Trophoblast cell (in vitro differentiated cells and primary cell): ENCODE measurements around the gene COL13A1.

Source experiments
- DNase-seq, 2 donors: peaks; one replicate each; pipeline ENCODE4 v3.0.0-alpha.2; 2016
- H2AFZ ChIP-seq: 2 replicates; pipeline ENCODE4 v1.6.1; 2013; ENCODE audit warnings: low read length, moderate library complexity, mild to moderate bottlenecking; ENCODE audit not compliant: insufficient read depth, poor library complexity
- H2AK5ac ChIP-seq: 2 replicates; pipeline ENCODE4 v1.6.1; 2013; ENCODE audit warnings: mild to moderate bottlenecking, low read length
- H2BK120ac ChIP-seq: 2 replicates; pipeline ENCODE4 v1.6.1; 2013; ENCODE audit warnings: low read length, mild to moderate bottlenecking, moderate library complexity; ENCODE audit not compliant: insufficient read depth, poor library complexity
- H2BK12ac ChIP-seq: 2 replicates; pipeline ENCODE4 v1.6.1; 2013; ENCODE audit warnings: mild to moderate bottlenecking, low read length, moderate library complexity
- H2BK5ac ChIP-seq: 2 replicates; pipeline ENCODE4 v1.6.1; 2013; ENCODE audit warnings: low read length, low read depth, moderate library complexity, mild to moderate bottlenecking; ENCODE audit not compliant: poor library complexity
- H3K14ac ChIP-seq: 2 replicates; pipeline ENCODE4 v1.6.1; 2013; ENCODE audit warnings: mild to moderate bottlenecking, low read length
- H3K18ac ChIP-seq: 2 replicates; pipeline ENCODE4 v1.6.1; 2013; ENCODE audit warnings: mild to moderate bottlenecking, low read length
- H3K23ac ChIP-seq: 2 replicates; pipeline ENCODE4 v1.6.1; 2013; ENCODE audit warnings: low read length
- H3K27ac ChIP-seq: 2 replicates; pipeline ENCODE4 v1.5.1; 2013; ENCODE audit warnings: low read depth, mild to moderate bottlenecking, inconsistent platforms, low read length, moderate library complexity
- H3K27me3 ChIP-seq: 2 replicates; pipeline ENCODE4 v1.6.1; 2013; ENCODE audit warnings: inconsistent platforms, mild to moderate bottlenecking, low read length, moderate library complexity; ENCODE audit not compliant: insufficient read depth
- H3K36me3 ChIP-seq, 2 experiments: 1 replicate in 1 of 2; 2 replicates in 1 of 2; pipeline ENCODE4 v1.6.1; 2013; ENCODE audit warnings: low read length in 2 of 2, mild to moderate bottlenecking in 2 of 2, moderate library complexity in 1 of 2; ENCODE audit not compliant: insufficient read depth in 2 of 2, control insufficient read depth in 1 of 2
- H3K4ac ChIP-seq: 2 replicates; pipeline ENCODE4 v1.6.1; 2013; ENCODE audit warnings: low read depth, mild to moderate bottlenecking, low read length, moderate library complexity
- H3K4me1 ChIP-seq, 2 experiments: 1 replicate in 1 of 2; 2 replicates in 1 of 2; pipeline ENCODE4 v1.6.1; 2013; ENCODE audit warnings: low read length in 2 of 2, mild to moderate bottlenecking in 2 of 2, moderate library complexity in 1 of 2; ENCODE audit not compliant: insufficient read depth in 2 of 2, control insufficient read depth in 1 of 2
- H3K4me2 ChIP-seq: 2 replicates; pipeline ENCODE4 v1.6.1; 2013; ENCODE audit warnings: inconsistent platforms, mild to moderate bottlenecking, low read length, moderate library complexity
- H3K4me3 ChIP-seq: 2 replicates; pipeline ENCODE4 v1.5.1; 2013; ENCODE audit warnings: mild to moderate bottlenecking, low read depth, low read length, inconsistent platforms
- H3K79me1 ChIP-seq: one replicate; pipeline ENCODE4 v1.6.1; 2013; ENCODE audit warnings: low read length
- H3K79me2 ChIP-seq: 2 replicates; pipeline ENCODE4 v1.6.1; 2013; ENCODE audit warnings: low read length, mild to moderate bottlenecking; ENCODE audit not compliant: control insufficient read depth, insufficient read depth, poor library complexity
- H3K9ac ChIP-seq: 2 replicates; pipeline ENCODE4 v1.6.1; 2013; ENCODE audit warnings: mild to moderate bottlenecking, low read length
- H3K9me3 ChIP-seq: 2 replicates; pipeline ENCODE4 v1.6.1; 2013; ENCODE audit warnings: low read depth, mild to moderate bottlenecking, control low read depth, inconsistent platforms, low read length; ENCODE audit not compliant: insufficient read depth
- H4K12ac ChIP-seq: 2 replicates; pipeline ENCODE4 v1.6.1; 2013; ENCODE audit warnings: low read depth, mild to moderate bottlenecking, low read length, moderate library complexity
- H4K8ac ChIP-seq: 2 replicates; pipeline ENCODE4 v1.6.1; 2013; ENCODE audit warnings: low read depth, mild to moderate bottlenecking, low read length, moderate library complexity
- H4K91ac ChIP-seq: one replicate; pipeline ENCODE4 v1.6.1; 2013; ENCODE audit warnings: low read depth, mild to moderate bottlenecking, low read length, moderate library complexity
- WGBS: extraction: QIAGEN DNeasy Blood & Tissue Kit; methylation state at CpG from one replicate; pipeline ENCODE4 v1.1.7; 2013; ENCODE audit warnings: missing lambda C conversion rate; ENCODE audit not compliant: insufficient read length, insufficient coverage; ENCODE audit errors: extremely low coverage; 5-methylcytosine and 5-hydroxymethylcytosine counted together

COL13A1 gene

GRCh38 chr10:69892816-69893215 lies 91.1 kb downstream of the COL13A1 start:
- Histone ChIP-seq H3K27me3 (no peaks in the 10 kb centered on the region), H3K23ac (no peak overlapping the region)

GRCh38 chr10:69893271-69893900 lies 91.7 kb downstream of the COL13A1 start:
- H4K8ac ChIP-seq, result no peak overlapping the region
- no peaks in the 10 kb centered on the region for H3K79me2 ChIP-seq
- H4K12ac ChIP-seq, result no peak overlapping the region
- H2BK120ac ChIP-seq, result no peak overlapping the region
- H2BK12ac ChIP-seq, result no peak overlapping the region
- H4K91ac ChIP-seq, result no peak overlapping the region
- H3K4ac ChIP-seq, result no peak overlapping the region
- no peak overlapping the region for H3K4me3 ChIP-seq
- H3K14ac ChIP-seq, result no peak overlapping the region
- no peak for DNase-seq
- H2AFZ ChIP-seq, result no peak overlapping the region
- no peak overlapping the region for H2BK5ac ChIP-seq
- no peak overlapping the region for H3K23ac ChIP-seq
- H3K36me3 ChIP-seq, result no peaks in the 10 kb centered on the region
- no peaks in the 10 kb centered on the region for H3K4me1 ChIP-seq
- H2AK5ac ChIP-seq, result no peak overlapping the region
- no peak overlapping the region for H3K27ac ChIP-seq
- no peak overlapping the region for H3K4me2 ChIP-seq
- no CpG with 5 or more reads among the region's 6 CpGs for WGBS
- H3K79me1 ChIP-seq, result no peaks in the 10 kb centered on the region
- no peak overlapping the region for H3K9ac ChIP-seq
- no peak overlapping the region for H3K18ac ChIP-seq
- peaks cover 7% of the 10 kb centered on the region for H3K9me3 ChIP-seq
- H3K27me3 ChIP-seq, result no peaks in the 10 kb centered on the region

More at GRCh38 chr10:69892816-69893215, 91.1 kb downstream of the COL13A1 start:
- H2BK12ac ChIP-seq, result no peak overlapping the region
- H2BK120ac ChIP-seq, result no peak overlapping the region
- H3K4ac ChIP-seq, result no peak overlapping the region
- H3K4me1 ChIP-seq, result no peaks in the 10 kb centered on the region
- no peaks in the 10 kb centered on the region for H3K36me3 ChIP-seq
- peaks cover 5% of the 10 kb centered on the region for H3K9me3 ChIP-seq
- H3K4me2 ChIP-seq, result no peak overlapping the region
- no peak overlapping the region for H2BK5ac ChIP-seq
- no peak overlapping the region for H2AK5ac ChIP-seq
- no peak overlapping the region for H4K12ac ChIP-seq
- no peak overlapping the region for H4K91ac ChIP-seq
- no peak overlapping the region for H3K14ac ChIP-seq
- no CpG with 5 or more reads among the region's 10 CpGs for WGBS
- no peaks in the 10 kb centered on the region for H3K79me2 ChIP-seq
- no peak overlapping the region for H3K4me3 ChIP-seq
- H4K8ac ChIP-seq, result no peak overlapping the region
- no peak overlapping the region for H3K9ac ChIP-seq
- H3K27ac ChIP-seq, result no peak overlapping the region
- DNase-seq, result no peak
- no peak overlapping the region for H3K18ac ChIP-seq
- no peaks in the 10 kb centered on the region for H3K79me1 ChIP-seq
- no peak overlapping the region for H2AFZ ChIP-seq

- no peaks in the 10 kb centered on the region for H3K27me3 ChIP-seq
- H2AK5ac ChIP-seq, result no peak overlapping the region
- no peaks in the 10 kb centered on the region for H3K79me1 ChIP-seq
- no peak overlapping the region for H3K4ac ChIP-seq
- no peak overlapping the region for H3K4me2 ChIP-seq
- H3K14ac ChIP-seq, result no peak overlapping the region
- peaks cover 0 to 3% of the 10 kb centered on the region in 2 experiments for H3K4me1 ChIP-seq
- H3K18ac ChIP-seq, result no peak overlapping the region
- no peak overlapping the region for H3K23ac ChIP-seq
- H3K36me3 ChIP-seq, result no peaks in the 10 kb centered on the region
- no peak overlapping the region for H3K4me3 ChIP-seq
- no peak overlapping the region for H2AFZ ChIP-seq
- no peak overlapping the region for H3K9ac ChIP-seq
- no peak overlapping the region for H4K8ac ChIP-seq
- WGBS, result no CpG with 5 or more reads among the region's 1 CpG
- H2BK12ac ChIP-seq, result no peak overlapping the region
- DNase-seq, result no peak
- H2BK5ac ChIP-seq, result no peak overlapping the region
- H3K79me2 ChIP-seq, result no peaks in the 10 kb centered on the region
- no peak overlapping the region for H4K91ac ChIP-seq
- H2BK120ac ChIP-seq, result no peak overlapping the region
- H3K9me3 ChIP-seq, result peaks cover 4% of the 10 kb centered on the region
- no peak overlapping the region for H3K27ac ChIP-seq
- H4K12ac ChIP-seq, result no peak overlapping the region
Measured at GRCh38 chr10:69894156-69894555, 92.5 kb downstream of the COL13A1 start.

- Histone ChIP-seq H2AK5ac (no peak overlapping the region), H3K27me3 (no peaks in the 10 kb centered on the region), H3K9me3 (peaks cover 4% of the 10 kb centered on the region), H3K4me3 (no peak overlapping the region), H3K4me1 (peaks cover 0 to 3% of the 10 kb centered on the region in 2 experiments), H3K4me2 (no peak overlapping the region), H2BK12ac (no peak overlapping the region), H3K36me3 (no peaks in the 10 kb centered on the region), H3K79me1 (no peaks in the 10 kb centered on the region), H3K9ac (no peak overlapping the region), H3K79me2 (no peaks in the 10 kb centered on the region), H2BK5ac (no peak overlapping the region), H4K91ac (no peak overlapping the region), H2BK120ac (no peak overlapping the region), H4K8ac (no peak overlapping the region), H3K14ac (no peak overlapping the region), H3K18ac (no peak overlapping the region), H3K23ac (no peak overlapping the region), H3K4ac (no peak overlapping the region), H3K27ac (no peak overlapping the region), H2AFZ (no peak overlapping the region), H4K12ac (no peak overlapping the region)
- WGBS, result no CpG with 5 or more reads among the region's 13 CpGs
- DNase-seq, result no peak
Measured at GRCh38 chr10:69895759-69896158, 94.1 kb downstream of the COL13A1 start.
